ENCODE measurements around the gene KCNIP4. TPM values are rescaled to one million over a fixed set of nuclear protein-coding genes. Genes with fewer than 3 reads are reported as not detected.

KCNIP4 gene
- total and polyA plus RNA-seq, 2 of the 8 experiments (the other 6 are each of a cell fraction or from before 2014, with no cell fraction given) = 0.06 TPM; not detected in 1

DNA sequence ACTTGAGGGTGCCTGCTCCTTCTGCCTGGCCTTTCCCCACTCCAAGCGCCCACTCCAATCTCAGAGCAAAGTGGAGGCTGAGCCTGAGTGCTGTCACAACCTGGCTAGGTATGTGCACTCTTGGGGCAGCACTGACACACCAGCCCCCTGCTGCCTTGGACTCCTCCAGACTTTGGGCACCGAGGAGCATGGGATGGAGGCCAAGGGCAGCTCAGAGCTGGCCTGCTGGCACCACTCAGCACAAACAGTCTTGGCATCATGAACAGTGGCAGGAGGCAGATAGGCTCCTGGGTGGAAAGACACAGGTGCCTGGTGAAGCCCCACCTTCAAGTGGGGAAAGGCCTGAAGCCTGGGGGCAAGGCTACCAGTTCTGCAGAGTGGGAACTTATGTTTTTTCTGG, 91.8 kb downstream of the KCNIP4 start:
- ChIA-PET CTCF (ENCODE audit: partially characterized antibody) (interaction anchor here (0.9 to 1.2 kb wide), 3 partner anchors 11 to 22 kb away, joined by 3 to 4 read pairs (median 3); no protein-coding TSS in a partner anchor), POLR2A (ENCODE audit: partially characterized antibody) (no interaction called here)
- Histone ChIP-seq H2AK5ac (ENCODE audit: low read depth, low read length) (no peak overlapping the region), H3K79me1 (ENCODE audit: low read depth, low read length) (no peaks in the 10 kb centered on the region), H3K23me2 (ENCODE audit: low read depth, low read length) (no peaks in the 10 kb centered on the region), H3K79me2 (ENCODE audit: control insufficient read depth in 1 of 2, insufficient read depth in 2 of 2, low read length in 2 of 2) (no peaks in the 10 kb centered on the region), H4K5ac (ENCODE audit: insufficient read length, low read depth, low read length) (no peak overlapping the region), H3K56ac (replicated peaks; ENCODE audit: insufficient read length, low read depth, low read length) (no peak overlapping the region), H2BK5ac (ENCODE audit: low read depth, low read length) (no peak overlapping the region), H2AFZ (ENCODE audit: low read length) (no peak overlapping the region), H4K20me1 (replicated peaks in 1 of 2; ENCODE audit: control insufficient read depth in 1 of 2, insufficient read depth in 2 of 2, low read length in 2 of 2) (no peaks in the 10 kb centered on the region), H2BK120ac (replicated peaks; ENCODE audit: low read depth, low read length) (no peak overlapping the region), H3K4me3 (ENCODE audit: extremely low read depth in 1 of 4, insufficient read depth in 2 of 4, low read depth in 3 of 4, low read length in 4 of 4) (no peak overlapping the region), H2BK12ac (ENCODE audit: low read depth, low read length) (no peak overlapping the region), H3K27me3 (replicated peaks in 1 of 4; ENCODE audit: control insufficient read depth in 3 of 4, extremely low read depth in 1 of 4, insufficient read depth in 3 of 4, low read length in 3 of 4) (peaks cover 0 to 1% (median 0%) of the 10 kb centered on the region in 4 experiments; a peak in 1 of 7 replicates), H3K18ac (ENCODE audit: extremely low read depth, low read length) (no peak overlapping the region), H3K9me3 (ENCODE audit: insufficient read depth in 2 of 2, low read depth in 1 of 2, low read length in 1 of 2) (peaks cover 17% of the 10 kb centered on the region in 2 experiments), H4K91ac (replicated peaks; ENCODE audit: insufficient read length, low read length) (no peak overlapping the region), H3K4me2 (ENCODE audit: insufficient read depth in 1 of 2, low read depth in 2 of 2, low read length in 2 of 2) (no peak overlapping the region), H4K8ac (ENCODE audit: extremely low read depth, insufficient read depth, low read length) (no peak overlapping the region; the same call in 1 of the 2 replicates), H3K23ac (ENCODE audit: insufficient read length) (no peak overlapping the region), H3K4me1 (replicated peaks in 1 of 4; ENCODE audit: control insufficient read depth in 3 of 4, insufficient read depth in 4 of 4, low read length in 3 of 4) (no peaks in the 10 kb centered on the region), H3K27ac (ENCODE audit: low read depth, low read length) (no peak overlapping the region), H3K4ac (replicated peaks; ENCODE audit: insufficient read length, low read depth, low read length) (no peak overlapping the region), H2BK15ac (ENCODE audit: low read length) (no peak overlapping the region), H3K36me3 (ENCODE audit: control insufficient read depth in 2 of 4, insufficient read depth in 4 of 4, low read length in 3 of 4) (no peaks in the 10 kb centered on the region), H3K9ac (replicated peaks in 1 of 4; ENCODE audit: extremely low read depth in 1 of 4, low read depth in 3 of 4, low read length in 3 of 4) (no peak overlapping the region), H2BK20ac (ENCODE audit: low read length) (no peak overlapping the region), H3K14ac (ENCODE audit: insufficient read length) (no peak overlapping the region)
- WGBS, 2 experiments (ENCODE audit: extremely low coverage in 1 of 2, insufficient coverage in 1 of 2, insufficient read length in 1 of 2, insufficient replicate concordance in 2 of 2, low coverage in 1 of 2, low lambda C conversion rate in 2 of 2, missing lambda C conversion rate in 1 of 2) = 83% methylated on average over 2 of the region's 2 CpGs; no CpG with 5 or more reads in 1 of the 2 experiments
- DNase-seq (ENCODE audit: low read depth in 1 of 2, low spot score in 2 of 2) (no peak), FAIRE-seq (no peak)
- TF ChIP-seq CREB1 (IDR thresholded peaks at IDR 0.05) (no peak), RAD21 (IDR thresholded peaks at IDR 0.05 in 1 of 2, conservative IDR thresholded peaks at IDR 0.05 in 1 of 2; ENCODE audit: low read depth in 2 of 2, low read length in 2 of 2) (no peak), KDM4A (IDR thresholded peaks at IDR 0.05; ENCODE audit: low read depth, low read length, severe bottlenecking) (no peak), HDAC2 (IDR thresholded peaks at IDR 0.05; ENCODE audit: borderline replicate concordance in 1 of 2, low read depth in 2 of 2, low read length in 2 of 2) (no peak), POLR2AphosphoS5 (IDR thresholded peaks at IDR 0.05; ENCODE audit: low read depth, low read length) (no peak), SRF (IDR thresholded peaks at IDR 0.05; ENCODE audit: low read depth, low read length) (no peak)
- TF ChIP-seq, protein P1, sequence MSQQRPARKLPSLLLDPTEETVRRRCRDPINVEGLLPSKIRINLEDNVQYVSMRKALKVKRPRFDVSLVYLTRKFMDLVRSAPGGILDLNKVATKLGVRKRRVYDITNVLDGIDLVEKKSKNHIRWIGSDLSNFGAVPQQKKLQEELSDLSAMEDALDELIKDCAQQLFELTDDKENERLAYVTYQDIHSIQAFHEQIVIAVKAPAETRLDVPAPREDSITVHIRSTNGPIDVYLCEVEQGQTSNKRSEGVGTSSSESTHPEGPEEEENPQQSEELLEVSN (IDR thresholded peaks at IDR 0.05) = no peak

Data from H1 (cell line).